Mesenchymal stem cell (in vitro differentiated cells and primary cell): ENCODE data around the gene CD302.

ENCODE experiments used
- DNase-seq: peaks from one replicate; pipeline ENCODE4 v3.0.0-alpha.2; 2013
- H2AFZ ChIP-seq: one replicate; pipeline ENCODE4 v1.6.1; 2013; ENCODE audit warnings: low read depth, mild to moderate bottlenecking, control low read depth, inconsistent platforms, low read length, moderate library complexity
- H2AK5ac ChIP-seq: 2 replicates; pipeline ENCODE4 v1.6.1; 2013; ENCODE audit warnings: low read length, moderate library complexity, mild to moderate bottlenecking, inconsistent platforms; ENCODE audit not compliant: severe bottlenecking
- H2BK120ac ChIP-seq: one replicate; pipeline ENCODE4 v1.6.1; 2013; ENCODE audit warnings: low read depth, mild to moderate bottlenecking, inconsistent platforms, low read length, moderate library complexity
- H2BK12ac ChIP-seq, 2 experiments: one replicate each; pipeline ENCODE4 v1.6.1; 2013; ENCODE audit warnings: inconsistent platforms in 2 of 2, low read length in 2 of 2, mild to moderate bottlenecking in 2 of 2, moderate library complexity in 2 of 2, control low read depth in 1 of 2
- H2BK15ac ChIP-seq: one replicate; pipeline ENCODE4 v1.6.1; 2013; ENCODE audit warnings: mild to moderate bottlenecking, low read depth, inconsistent platforms; ENCODE audit not compliant: poor library complexity, severe bottlenecking
- H2BK5ac ChIP-seq: 2 replicates; pipeline ENCODE4 v1.6.1; 2013; ENCODE audit warnings: low read depth, mild to moderate bottlenecking, low read length, control low read depth, inconsistent platforms; ENCODE audit not compliant: poor library complexity, severe bottlenecking
- H3K14ac ChIP-seq, 2 experiments: one replicate each; pipeline ENCODE4 v1.6.1; 2013; ENCODE audit warnings: inconsistent platforms in 2 of 2, low read length in 2 of 2, control low read depth in 1 of 2, mild to moderate bottlenecking in 1 of 2, moderate library complexity in 1 of 2
- H3K18ac ChIP-seq, 2 experiments: one replicate each; pipeline ENCODE4 v1.6.1; 2013; ENCODE audit warnings: inconsistent platforms in 2 of 2, low read length in 2 of 2, control low read depth in 1 of 2, low read depth in 1 of 2, mild to moderate bottlenecking in 1 of 2
- H3K23ac ChIP-seq, 2 experiments: one replicate each; pipeline ENCODE4 v1.6.1; 2013; ENCODE audit warnings: inconsistent platforms in 2 of 2, low read length in 2 of 2, mild to moderate bottlenecking in 2 of 2, moderate library complexity in 2 of 2, control low read depth in 1 of 2
- H3K27ac ChIP-seq: 2 replicates; pipeline ENCODE4 v1.5.1; 2013; ENCODE audit warnings: mild to moderate bottlenecking, moderate library complexity, low read length, control low read depth, inconsistent platforms; ENCODE audit not compliant: poor library complexity, severe bottlenecking
- H3K27me3 ChIP-seq, 2 experiments: 2 replicates each; pipeline versions ENCODE4 v1.6.1 to v1.7.0; 2013; ENCODE audit warnings: low read length in 2 of 2, mild to moderate bottlenecking in 2 of 2, moderate library complexity in 2 of 2, control low read depth in 1 of 2, inconsistent platforms in 1 of 2; ENCODE audit not compliant: control insufficient read depth in 1 of 2, insufficient read depth in 1 of 2
- H3K36me3 ChIP-seq, 2 experiments: 2 replicates each; pipeline versions ENCODE4 v1.6.1 to v1.7.0; 2013; ENCODE audit warnings: low read length in 2 of 2, control low read depth in 1 of 2, inconsistent platforms in 1 of 2, low read depth in 1 of 2, mild to moderate bottlenecking in 1 of 2; ENCODE audit not compliant: insufficient read depth in 2 of 2, control insufficient read depth in 1 of 2
- H3K4ac ChIP-seq, 2 experiments: one replicate each; pipeline ENCODE4 v1.6.1; 2013; ENCODE audit warnings: inconsistent platforms in 2 of 2, low read length in 2 of 2, mild to moderate bottlenecking in 2 of 2, moderate library complexity in 2 of 2, control low read depth in 1 of 2, low read depth in 1 of 2
- H3K4me1 ChIP-seq: 2 replicates; pipeline ENCODE4 v1.6.1; 2013; ENCODE audit warnings: low read depth, low read length, control low read depth; ENCODE audit not compliant: control insufficient read depth, insufficient read depth
- H3K4me2 ChIP-seq: 2 replicates; pipeline ENCODE4 v1.6.1; 2013; ENCODE audit warnings: low read length, mild to moderate bottlenecking, inconsistent platforms; ENCODE audit not compliant: poor library complexity, severe bottlenecking
- H3K4me3 ChIP-seq, 2 experiments: 2 replicates each; pipeline versions ENCODE4 v1.5.1 to v1.7.0; 2013; ENCODE audit warnings: low read length in 2 of 2, mild to moderate bottlenecking in 2 of 2, control low read depth in 1 of 2, low read depth in 1 of 2; ENCODE audit not compliant: insufficient read depth in 1 of 2
- H3K79me1 ChIP-seq: replicated peaks from 2 replicates; pipeline ENCODE4 v1.6.1; 2013; ENCODE audit warnings: mild to moderate bottlenecking, control low read depth, low read length, inconsistent platforms; ENCODE audit not compliant: poor library complexity, severe bottlenecking
- H3K9ac ChIP-seq: 2 replicates; pipeline ENCODE4 v1.7.0; 2013; ENCODE audit warnings: mild to moderate bottlenecking, low read length, moderate library complexity
- H3K9me3 ChIP-seq: 2 replicates; pipeline ENCODE4 v1.7.0; 2013; ENCODE audit warnings: mild to moderate bottlenecking, low read length; ENCODE audit not compliant: control insufficient read depth
- H4K8ac ChIP-seq: one replicate; pipeline ENCODE4 v1.6.1; 2013; ENCODE audit warnings: inconsistent platforms, mild to moderate bottlenecking, low read length, moderate library complexity
- H4K91ac ChIP-seq: one replicate; pipeline ENCODE4 v1.6.1; 2013; ENCODE audit warnings: mild to moderate bottlenecking, low read length, inconsistent platforms
- WGBS: methylation state at CpG from one replicate; pipeline ENCODE4 v1.1.7; 2013; ENCODE audit warnings: mixed read lengths; 5-methylcytosine and 5-hydroxymethylcytosine counted together

Gene CD302

GRCh38 chr2:159775021-159775420, 23.0 kb downstream of the CD302 start:
- WGBS = no CpG with 5 or more reads among the region's 1 CpG
- DNase-seq = no peak
- H3K9ac ChIP-seq = no peak overlapping the region

GRCh38 chr2:159774370-159774990, 23.5 kb downstream of the CD302 start:
- Histone ChIP-seq H3K9ac (no peak overlapping the region), H3K4me3 (no peak overlapping the region), H3K4me2 (no peak overlapping the region), H4K91ac (no peak overlapping the region), H2BK120ac (no peak overlapping the region), H2BK15ac (no peak overlapping the region), H3K4ac (no peak overlapping the region), H3K9me3 (no peaks in the 10 kb centered on the region), H2BK5ac (no peak overlapping the region), H3K36me3 (peaks cover 0 to 53% of the 10 kb centered on the region in 2 experiments), H3K27me3 (no peaks in the 10 kb centered on the region), H3K14ac (no peak overlapping the region), H2AK5ac (no peak overlapping the region), H3K23ac (no peak overlapping the region), H3K18ac (no peak overlapping the region), H2BK12ac (no peak overlapping the region), H3K27ac (no peak overlapping the region), H2AFZ (no peak overlapping the region), H3K4me1 (peaks cover 2% of the 10 kb centered on the region), H3K79me1 (no peaks in the 10 kb centered on the region), H4K8ac (no peak overlapping the region)
- whole genome bisulfite sequencing = 80% methylated on average over 3 of the region's 3 CpGs
- no peak for DNase-seq

More at GRCh38 chr2:159775021-159775420, 23.0 kb downstream of the CD302 start:
- Histone ChIP-seq H3K4me1 (peaks cover 2% of the 10 kb centered on the region), H2BK5ac (no peak overlapping the region), H2AK5ac (no peak overlapping the region), H3K14ac (no peak overlapping the region), H4K8ac (no peak overlapping the region), H3K27ac (no peak overlapping the region), H3K23ac (no peak overlapping the region), H2AFZ (no peak overlapping the region), H3K4me2 (no peak overlapping the region), H2BK120ac (no peak overlapping the region), H2BK12ac (no peak overlapping the region), H3K4me3 (no peak overlapping the region), H3K36me3 (peaks cover 0 to 53% of the 10 kb centered on the region in 2 experiments), H3K9me3 (no peaks in the 10 kb centered on the region), H3K18ac (no peak overlapping the region), H3K4ac (no peak overlapping the region), H4K91ac (no peak overlapping the region), H3K79me1 (no peaks in the 10 kb centered on the region), H2BK15ac (no peak overlapping the region), H3K27me3 (no peaks in the 10 kb centered on the region)

GRCh38 chr2:159773886-159774285, 24.1 kb downstream of the CD302 start:
- Histone ChIP-seq H2BK12ac (no peak overlapping the region), H3K4ac (no peak overlapping the region), H4K91ac (no peak overlapping the region), H2AFZ (no peak overlapping the region), H3K4me2 (no peak overlapping the region), H2BK15ac (no peak overlapping the region), H2AK5ac (no peak overlapping the region), H3K4me3 (no peak overlapping the region), H2BK5ac (no peak overlapping the region), H2BK120ac (no peak overlapping the region), H3K4me1 (peaks cover 2% of the 10 kb centered on the region), H3K14ac (no peak overlapping the region), H3K79me1 (no peaks in the 10 kb centered on the region), H3K9me3 (no peaks in the 10 kb centered on the region), H3K36me3 (peaks cover 0 to 59% of the 10 kb centered on the region in 2 experiments), H3K18ac (no peak overlapping the region), H3K27me3 (no peaks in the 10 kb centered on the region), H3K9ac (peak overlapping the region; percentile 55), H4K8ac (no peak overlapping the region), H3K27ac (no peak overlapping the region), H3K23ac (no peak overlapping the region)
- WGBS = 96% methylated on average over 3 of the region's 3 CpGs
- DNase-seq = no peak

GRCh38 chr2:159773426-159773825, 24.6 kb downstream of the CD302 start:
- no peak overlapping the region for H3K4me3 ChIP-seq
- no peak overlapping the region for H2AFZ ChIP-seq
- H3K36me3 ChIP-seq = peaks cover 0 to 63% of the 10 kb centered on the region in 2 experiments
- H3K14ac ChIP-seq = no peak overlapping the region
- no peak overlapping the region for H3K18ac ChIP-seq
- no peak overlapping the region for H3K4me2 ChIP-seq
- H2AK5ac ChIP-seq = no peak overlapping the region
- H3K9ac ChIP-seq = peak overlapping the region; percentile 55
- H3K4me1 ChIP-seq = peaks cover 2% of the 10 kb centered on the region
- no peaks in the 10 kb centered on the region for H3K9me3 ChIP-seq
- no peak overlapping the region for H4K8ac ChIP-seq
- H3K79me1 ChIP-seq = no peaks in the 10 kb centered on the region
- no peak overlapping the region for H3K4ac ChIP-seq
- H3K27me3 ChIP-seq = no peaks in the 10 kb centered on the region
- no peak overlapping the region for H2BK5ac ChIP-seq
- no peak overlapping the region for H2BK15ac ChIP-seq
- H4K91ac ChIP-seq = no peak overlapping the region
- no peak for DNase-seq
- 87% methylated on average over 2 of the region's 3 CpGs for WGBS
- no peak overlapping the region for H2BK12ac ChIP-seq
- H2BK120ac ChIP-seq = no peak overlapping the region
- no peak overlapping the region for H3K27ac ChIP-seq
- H3K23ac ChIP-seq = no peak overlapping the region
